ENCODE results near the gene VWC2L. TPM values are rescaled to one million over a fixed set of nuclear protein-coding genes. Genes with fewer than 3 reads are reported as not detected.

Gene VWC2L
- total RNA-seq, 1 donor from 2014 or later: not detected

- intact Hi-C loops (cut with DNase I): no loop called here
- H3K27me3 ChIP-seq: no peaks in the 10 kb centered on the region
- H3K36me3 ChIP-seq: no peaks in the 10 kb centered on the region
- H3K4me3 ChIP-seq: no peak overlapping the region
- no peaks in the 10 kb centered on the region for H3K4me1 ChIP-seq
- ATAC-seq (no peak), DNase-seq (no peak)
- no peak overlapping the region for H3K27ac ChIP-seq
- TF ChIP-seq CTCF (IDR thresholded peaks at IDR 0.05): no peak
- no peaks in the 10 kb centered on the region for H3K9me3 ChIP-seq
Measured at GRCh38 chr2:214389334-214389733, 21.5 kb upstream of the VWC2L start.

DNA sequence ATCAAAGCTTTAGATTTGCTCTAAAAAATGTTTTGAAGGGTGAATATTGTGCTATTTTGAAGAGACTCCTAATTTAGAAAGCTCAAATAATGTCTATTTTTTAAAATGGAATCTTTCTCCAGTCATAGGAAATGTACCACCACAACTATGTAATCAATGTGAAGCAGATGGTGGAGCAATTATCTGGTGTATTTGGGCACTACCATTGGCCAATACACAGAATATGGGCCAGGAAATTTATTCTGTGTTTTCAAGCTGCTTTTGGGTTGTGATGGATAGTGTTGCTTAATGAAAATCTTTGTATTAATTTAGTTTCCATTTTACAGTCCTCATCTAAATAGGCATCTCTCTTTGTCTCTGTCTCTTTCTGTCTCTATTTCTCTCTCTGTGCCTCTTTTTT, 17.1 kb upstream of the VWC2L start:
- intact Hi-C loops (cut with DNase I): no loop called here
- no peak for DNase-seq
- TF ChIP-seq CTCF (IDR thresholded peaks at IDR 0.05): no peak
- Histone ChIP-seq H3K27me3 (no peaks in the 10 kb centered on the region), H3K27ac (no peak overlapping the region), H3K4me1 (no peaks in the 10 kb centered on the region), H3K9me3 (no peaks in the 10 kb centered on the region), H3K4me3 (no peak overlapping the region), H3K36me3 (no peaks in the 10 kb centered on the region)
- ATAC-seq: no peak

DNA sequence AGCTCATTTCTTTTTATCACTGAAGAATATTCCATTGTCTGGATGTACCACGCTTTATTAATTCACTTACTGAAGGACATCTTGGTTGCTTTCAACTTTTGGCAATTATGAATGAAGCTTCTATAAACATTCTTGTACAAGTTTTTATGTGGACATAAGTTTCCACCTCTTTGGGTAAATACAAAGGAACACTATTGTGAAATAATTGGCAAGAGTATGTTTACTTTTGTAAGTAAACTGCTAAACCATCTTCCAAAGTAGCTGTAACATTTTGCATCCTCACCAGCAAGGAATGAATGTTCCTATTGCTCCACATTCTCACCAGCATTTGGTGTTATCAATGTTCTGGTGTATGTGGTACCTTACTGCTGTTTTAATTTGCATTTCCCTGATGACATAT, 15.8 kb upstream of the VWC2L start:
- intact Hi-C loops (cut with DNase I): no loop called here
- Histone ChIP-seq H3K27me3 (no peaks in the 10 kb centered on the region), H3K9me3 (no peaks in the 10 kb centered on the region), H3K4me1 (no peaks in the 10 kb centered on the region), H3K4me3 (no peak overlapping the region), H3K36me3 (no peaks in the 10 kb centered on the region), H3K27ac (no peak overlapping the region)
- no peak for TF ChIP-seq CTCF (IDR thresholded peaks at IDR 0.05)
- DNase-seq: no peak
- no peak for ATAC-seq

DNA sequence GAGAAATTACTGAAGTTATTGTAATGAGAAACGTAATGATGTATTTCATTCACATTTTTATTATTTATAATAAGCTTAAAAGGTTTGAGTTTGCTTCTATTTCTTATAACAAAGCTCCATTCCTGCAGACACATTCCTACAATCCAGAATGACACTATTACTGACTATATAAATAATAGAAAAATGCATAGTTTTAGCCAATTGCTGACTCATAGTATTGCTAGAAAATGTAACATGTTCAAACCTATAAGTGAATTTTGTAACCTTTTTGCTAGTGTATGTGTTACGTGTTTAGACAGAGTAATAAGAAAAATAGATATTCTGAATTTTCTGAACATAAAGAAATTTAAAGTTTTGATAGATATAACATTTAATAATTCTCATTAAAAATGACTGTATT, 9.3 kb upstream of the VWC2L start:
- ATAC-seq (no peak), DNase-seq (no peak)
- H3K4me1 ChIP-seq: no peaks in the 10 kb centered on the region
- H3K27me3 ChIP-seq: no peaks in the 10 kb centered on the region
- no peaks in the 10 kb centered on the region for H3K9me3 ChIP-seq
- H3K36me3 ChIP-seq: no peaks in the 10 kb centered on the region
- no peak overlapping the region for H3K4me3 ChIP-seq
- no peak for TF ChIP-seq CTCF (IDR thresholded peaks at IDR 0.05)
- H3K27ac ChIP-seq: no peak overlapping the region
- intact Hi-C loops (cut with DNase I): no loop called here

DNA sequence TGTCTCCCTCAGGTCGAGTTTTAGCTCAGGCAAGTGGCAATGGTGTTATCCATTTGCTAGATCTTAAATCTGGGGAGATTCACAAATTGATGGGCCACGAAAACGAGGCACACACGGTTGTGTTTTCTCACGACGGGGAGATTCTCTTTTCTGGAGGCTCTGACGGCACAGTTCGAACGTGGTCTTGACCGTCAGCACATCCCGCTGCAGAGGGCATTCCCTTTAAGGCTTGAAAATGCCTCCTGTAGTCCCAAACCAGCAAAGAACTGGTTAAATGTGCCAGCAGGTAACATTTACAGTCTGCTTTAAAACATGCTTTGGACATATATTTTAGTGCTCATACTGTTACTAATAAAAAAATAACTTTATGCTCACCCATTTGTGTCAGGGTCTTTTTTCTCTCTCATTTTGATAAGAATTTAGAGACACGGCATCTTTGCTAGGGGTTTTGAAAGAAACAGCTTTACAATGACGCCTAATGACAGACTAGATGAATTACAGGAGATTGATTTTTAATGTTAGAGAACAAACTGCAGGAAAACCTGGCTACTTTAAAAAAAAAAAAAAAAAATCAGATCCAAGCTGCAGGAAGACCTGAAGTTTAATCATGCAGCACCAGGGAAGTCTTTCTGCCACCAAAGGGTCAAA, 602 bp upstream of the VWC2L start:
- ATAC-seq (no peak), DNase-seq (no peak)
- H3K4me3 ChIP-seq: no peak overlapping the region
- intact Hi-C loops (cut with DNase I): no loop called here
- no peaks in the 10 kb centered on the region for H3K27me3 ChIP-seq
- no peak overlapping the region for H3K27ac ChIP-seq
- H3K9me3 ChIP-seq: no peaks in the 10 kb centered on the region
- no peaks in the 10 kb centered on the region for H3K4me1 ChIP-seq
- no peaks in the 10 kb centered on the region for H3K36me3 ChIP-seq
- no peak for TF ChIP-seq CTCF (IDR thresholded peaks at IDR 0.05)

DNA sequence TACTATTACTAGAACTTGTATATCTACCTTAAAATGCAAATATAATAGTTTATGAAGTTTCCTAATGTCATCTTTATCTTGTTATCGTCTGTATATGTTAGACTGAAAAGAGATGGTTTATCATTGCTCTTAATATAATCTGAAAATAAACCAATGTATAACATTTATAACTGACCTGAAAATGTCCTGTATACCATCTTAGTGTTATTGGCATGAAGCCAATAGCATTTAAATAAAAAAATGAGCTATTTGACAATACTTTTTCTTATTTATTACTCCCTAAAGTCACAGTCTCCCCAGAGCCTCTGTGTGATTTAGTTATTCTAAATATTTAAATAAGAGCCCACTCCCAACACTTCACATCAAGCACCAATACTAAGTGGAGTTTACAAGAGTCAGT, 1.8 kb downstream of the VWC2L start:
- DNase-seq (no peak), ATAC-seq (no peak)
- no peaks in the 10 kb centered on the region for H3K4me1 ChIP-seq
- H3K4me3 ChIP-seq: no peak overlapping the region
- no peaks in the 10 kb centered on the region for H3K36me3 ChIP-seq
- no peaks in the 10 kb centered on the region for H3K9me3 ChIP-seq
- TF ChIP-seq CTCF (IDR thresholded peaks at IDR 0.05): no peak
- intact Hi-C loops (cut with DNase I): no loop called here
- no peak overlapping the region for H3K27ac ChIP-seq
- no peaks in the 10 kb centered on the region for H3K27me3 ChIP-seq

All from upper lobe of right lung (tissue), 1 donor.